ENCODE measurements around the gene HOXD1.

HOXD1 gene

DNA sequence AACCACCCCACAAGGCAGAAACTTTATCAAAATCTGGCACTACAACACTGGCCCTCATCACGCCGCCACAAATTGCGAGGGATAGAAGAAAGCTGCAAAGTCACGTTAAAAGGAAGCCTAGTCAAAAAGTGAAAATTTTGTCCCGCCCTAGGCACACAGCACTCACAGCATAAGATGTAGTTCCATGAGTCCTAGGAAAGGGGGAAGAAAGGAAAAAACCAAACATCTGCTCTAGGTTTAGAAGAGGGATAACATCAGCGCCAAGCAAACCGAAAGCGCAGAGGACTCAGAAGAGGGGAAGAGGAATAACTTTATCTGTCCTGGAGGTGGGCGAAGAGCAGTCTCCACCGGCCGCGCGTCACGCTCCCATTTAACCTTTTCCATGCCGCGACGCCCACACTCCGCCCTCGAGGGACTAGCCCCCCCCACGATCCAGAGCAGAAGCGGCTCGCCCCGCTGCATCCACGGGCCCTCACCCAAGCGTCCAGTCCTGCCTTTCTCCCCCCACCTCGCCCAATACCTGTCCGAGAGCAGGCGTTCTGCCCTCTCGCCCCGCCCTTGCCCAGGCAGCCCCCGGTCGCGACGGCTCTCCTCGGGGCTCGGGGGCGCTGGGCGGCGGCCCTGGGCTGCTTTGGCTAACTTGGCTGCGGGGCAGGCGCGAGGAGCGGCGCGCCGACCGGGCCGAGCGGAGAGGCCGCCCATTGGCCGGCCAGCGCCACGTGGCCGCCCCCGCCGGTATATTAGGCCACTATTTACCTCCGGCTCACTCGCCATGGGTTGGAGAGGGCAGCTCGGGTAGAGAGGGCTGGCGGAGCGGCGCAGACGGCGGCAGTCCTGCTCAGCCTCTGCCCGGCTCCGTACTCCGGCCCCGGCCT is at the start of gene HOXD1:
Gene HOXD1 (plus strand): TSS at position 770 of the 875 bp plus-strand sequence. CDS start 134 bp downstream, outside the sequence.
- peak; percentile 29 for DNase-seq

- no peak for DNase-seq
Observed at GRCh38 chr2:176138923-176139660, 49.4 kb upstream of the HOXD1 start.

- DNase-seq = peak; percentile 44
Observed at GRCh38 chr2:176139661-176140512, 48.6 kb upstream of the HOXD1 start.

- no peak for DNase-seq
Observed at GRCh38 chr2:176140513-176141317, 47.8 kb upstream of the HOXD1 start.

GRCh38 chr2:176142281-176142680 is 46.2 kb upstream of the HOXD1 start:
- no peak for DNase-seq

DNA sequence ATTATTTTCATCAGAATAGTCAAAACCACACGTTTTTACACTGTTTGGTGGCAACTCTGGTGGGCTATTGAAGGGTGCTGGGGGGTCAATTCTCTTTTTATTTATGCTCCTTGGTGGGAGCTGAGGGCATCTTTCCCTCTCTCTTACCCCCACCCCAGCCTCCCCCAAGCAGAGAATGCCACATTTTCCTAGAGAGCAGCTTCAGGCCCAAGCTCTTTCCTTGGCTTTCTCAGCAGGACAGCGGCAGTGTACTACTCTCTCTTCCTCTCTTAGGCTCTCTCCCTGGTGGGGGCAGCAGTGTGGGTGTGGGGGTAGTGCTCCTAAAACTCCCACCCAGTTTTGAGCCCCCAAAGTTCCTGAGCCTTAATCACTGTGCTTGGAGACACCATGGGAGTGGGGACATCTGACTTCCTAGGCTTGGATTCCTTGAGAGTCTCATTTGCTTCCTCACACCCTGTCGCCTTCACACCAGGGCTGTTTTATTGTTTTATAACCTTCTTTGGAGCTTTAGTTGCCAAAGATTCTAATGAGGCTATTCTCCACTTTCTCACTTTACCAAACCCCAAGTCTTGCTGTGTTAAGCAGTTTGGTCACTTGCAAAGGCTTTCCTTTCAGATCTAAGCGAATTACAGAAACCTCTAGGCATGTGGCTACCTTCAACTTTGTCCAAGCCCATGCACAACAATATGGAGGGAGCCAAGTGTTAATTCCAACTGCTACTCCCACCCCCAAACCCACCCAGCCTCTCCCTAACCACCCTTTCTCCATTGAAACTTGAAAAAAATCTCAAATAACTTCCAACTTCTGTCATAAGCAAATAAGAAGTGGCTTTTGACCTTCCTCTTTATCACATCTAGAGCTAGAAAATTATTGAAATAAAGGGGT is 43.1 kb upstream of the HOXD1 start:
- no peak for DNase-seq

DNA sequence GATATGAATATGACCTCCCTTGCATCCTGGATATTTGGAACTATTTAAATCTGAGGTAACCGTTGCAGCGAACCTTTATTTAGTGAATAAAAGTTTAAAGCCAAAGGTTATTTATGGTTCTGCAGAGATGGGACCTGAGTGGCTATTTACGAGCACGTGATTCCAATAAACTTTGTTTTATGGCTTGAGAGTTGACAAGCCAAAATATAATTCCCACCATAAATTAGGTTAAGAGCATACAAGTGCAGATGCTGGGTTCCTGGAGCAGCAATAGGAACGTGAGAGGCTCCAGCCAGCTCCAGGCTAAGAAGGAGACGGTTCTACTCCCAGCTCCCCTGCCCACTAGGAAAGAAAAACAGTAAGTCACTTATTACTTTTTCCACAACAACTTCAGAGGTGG is 42.4 kb upstream of the HOXD1 start:
- no peak for DNase-seq

- DNase-seq = no peak
Observed at GRCh38 chr2:176146645-176147044, 41.8 kb upstream of the HOXD1 start.

DNA sequence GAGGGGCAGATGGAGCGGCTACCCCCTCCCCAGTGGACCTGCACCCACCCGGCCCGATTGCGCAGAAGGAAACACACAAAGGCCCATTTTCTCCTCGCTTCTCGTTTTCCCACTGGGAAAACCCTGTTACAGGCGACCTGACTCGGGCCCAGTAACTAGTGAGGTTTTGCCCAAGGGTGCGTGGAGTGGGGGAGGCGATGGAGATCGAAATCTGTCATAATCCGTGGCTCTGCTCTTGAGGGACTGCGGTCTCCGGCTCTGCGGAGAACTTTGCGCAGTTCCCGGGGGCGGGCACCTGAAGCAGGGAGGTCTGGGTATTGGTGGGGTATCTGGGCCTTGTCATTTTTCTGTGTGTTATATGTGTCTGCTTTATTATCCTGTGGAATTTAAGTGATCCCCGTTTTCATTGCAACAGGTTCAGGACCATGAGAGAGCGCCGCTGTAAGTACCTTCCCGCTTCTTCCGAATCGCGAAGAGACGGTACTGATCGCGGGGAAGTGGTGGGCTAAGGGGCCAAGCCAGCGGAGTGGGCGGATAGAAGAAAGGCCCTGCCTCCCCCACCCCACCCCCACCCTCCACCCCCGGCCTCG is 41.2 kb upstream of the HOXD1 start:
- DNase-seq = no peak

GRCh38 chr2:176147800-176148496 is 40.5 kb upstream of the HOXD1 start:
- DNase-seq = no peak

DNA sequence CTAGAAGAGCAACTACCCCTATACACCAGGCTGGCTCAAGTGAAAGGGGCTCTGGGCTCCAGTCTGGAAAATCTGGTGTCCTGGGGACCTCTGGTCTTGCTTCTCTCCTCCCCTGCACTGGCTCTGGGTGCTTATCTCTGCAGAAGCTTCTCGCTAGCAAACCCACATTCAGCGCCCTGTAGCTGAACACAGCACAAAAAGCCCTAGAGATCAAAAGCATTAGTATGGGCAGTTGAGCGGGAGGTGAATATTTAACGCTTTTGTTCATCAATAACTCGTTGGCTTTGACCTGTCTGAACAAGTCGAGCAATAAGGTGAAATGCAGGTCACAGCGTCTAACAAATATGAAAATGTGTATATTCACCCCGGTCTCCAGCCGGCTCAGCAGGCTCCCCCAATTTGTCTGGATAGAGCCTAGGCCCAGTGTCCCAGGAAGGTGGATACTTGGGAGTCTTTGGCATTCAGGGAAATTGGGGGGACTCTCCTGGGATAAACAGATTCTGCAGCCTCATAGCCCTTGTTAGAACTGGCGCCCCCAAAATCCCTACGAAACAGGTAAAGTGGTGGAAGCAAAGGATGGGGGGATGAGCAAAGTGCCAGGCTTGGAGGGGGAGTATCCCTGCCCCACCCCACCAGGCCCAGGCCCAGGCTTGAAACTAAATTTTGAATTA is 39.6 kb upstream of the HOXD1 start:
- no peak for DNase-seq

DNA sequence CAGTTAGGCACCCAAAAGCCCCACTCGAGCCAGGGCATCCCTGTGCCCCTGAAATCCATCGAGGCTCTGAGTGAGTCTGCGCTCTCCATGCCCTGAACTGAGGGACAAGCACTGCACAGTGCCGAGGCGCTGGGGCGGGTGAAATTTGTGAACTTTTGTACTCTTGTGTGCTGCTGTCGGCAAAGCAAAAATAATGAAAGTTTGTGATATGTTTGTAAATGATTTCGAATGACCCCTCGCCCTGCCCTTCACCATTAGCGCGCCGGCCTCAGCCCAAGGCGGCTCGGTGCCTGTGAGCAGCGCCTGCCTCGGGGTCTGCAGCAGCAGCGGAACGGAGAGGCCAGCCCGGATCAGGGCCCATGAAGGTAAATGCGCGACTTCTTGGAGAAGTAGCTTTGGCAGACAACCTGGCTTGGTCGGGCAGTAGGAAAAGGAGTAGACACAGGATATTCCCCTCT is 39.0 kb upstream of the HOXD1 start:
- DNase-seq = no peak

DNA sequence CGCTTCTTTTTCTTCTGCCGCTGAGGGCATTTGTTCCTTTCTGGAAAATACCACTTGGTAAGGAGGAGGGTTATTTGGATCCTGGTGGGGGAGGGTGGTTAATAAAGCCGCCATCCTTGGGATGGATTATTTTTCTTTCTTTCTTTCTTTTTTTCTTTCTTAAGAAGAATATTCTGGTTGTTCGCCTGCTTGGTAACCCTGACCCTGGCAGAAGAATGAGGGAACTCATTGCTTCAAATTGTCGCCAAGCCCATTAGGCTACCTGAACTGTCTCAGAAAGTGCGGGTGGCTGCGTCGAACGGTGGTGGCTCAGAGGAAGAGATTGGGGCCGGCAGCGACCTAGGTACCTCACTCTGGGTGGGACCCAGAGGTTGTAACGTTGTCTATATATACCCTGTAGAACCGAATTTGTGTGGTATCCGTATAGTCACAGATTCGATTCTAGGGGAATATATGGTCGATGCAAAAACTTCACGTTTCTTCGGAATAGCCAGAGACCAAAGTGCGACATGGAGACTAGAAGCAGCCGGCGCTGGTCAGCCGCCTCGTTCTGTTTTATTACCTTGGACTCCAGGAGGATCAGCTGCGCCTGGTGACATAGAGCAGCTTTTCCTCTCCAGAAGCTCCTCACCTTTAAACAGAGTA is 38.4 kb upstream of the HOXD1 start:
- DNase-seq = no peak

- no peak for DNase-seq
Observed at GRCh38 chr2:176150584-176151441, 37.7 kb upstream of the HOXD1 start.

DNA sequence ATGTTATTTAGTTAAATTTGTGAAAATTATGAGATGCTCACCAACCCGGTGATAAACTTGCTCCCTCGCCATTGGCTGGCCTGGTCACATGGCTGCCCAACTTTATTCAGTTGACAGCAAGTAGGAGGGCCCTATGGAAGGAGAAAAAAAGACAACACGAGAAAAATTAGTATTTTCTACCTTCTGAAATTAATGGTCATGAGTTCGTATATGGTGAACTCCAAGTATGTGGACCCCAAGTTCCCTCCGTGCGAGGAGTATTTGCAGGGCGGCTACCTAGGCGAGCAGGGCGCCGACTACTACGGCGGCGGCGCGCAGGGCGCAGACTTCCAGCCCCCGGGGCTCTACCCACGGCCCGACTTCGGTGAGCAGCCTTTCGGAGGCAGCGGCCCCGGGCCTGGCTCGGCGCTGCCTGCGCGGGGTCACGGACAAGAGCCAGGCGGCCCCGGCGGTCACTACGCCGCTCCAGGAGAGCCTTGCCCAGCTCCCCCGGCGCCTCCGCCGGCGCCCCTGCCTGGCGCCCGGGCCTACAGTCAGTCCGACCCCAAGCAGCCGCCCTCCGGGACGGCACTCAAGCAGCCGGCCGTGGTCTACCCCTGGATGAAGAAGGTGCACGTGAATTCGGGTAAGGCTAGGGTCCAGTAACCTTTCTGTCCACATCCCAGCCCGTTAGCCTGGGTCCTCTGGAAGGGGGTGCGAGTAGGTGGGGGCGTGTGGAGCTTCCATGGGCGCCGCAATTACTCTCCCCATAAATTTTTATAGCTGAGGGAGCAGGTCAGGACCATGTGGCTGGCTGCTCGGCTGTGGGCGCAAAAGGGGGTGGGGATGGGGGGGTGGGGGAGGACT is 36.8 kb upstream of the HOXD1 start, which contains the start of gene HOXD4:
Gene HOXD4 (plus strand): TSS at position 109 of the 846 bp plus-strand sequence. CDS start 84 bp downstream, at position 193.
- DNase-seq = no peak

- DNase-seq = no peak
Observed at GRCh38 chr2:176152350-176153181, 35.9 kb upstream of the HOXD1 start.

Data from NCI-H2029 treated with DMSO at 0.1 percent for 48 hours (cell line).